NOMO-1 (cell line): Measurements from ENCODE around the gene CEPT1.

Source experiments
- DNase-seq, 2 experiments: peaks; one replicate each; lab custom pipeline; 2025; ENCODE audit not compliant: unreplicated experiment in 2 of 2; lab: John Stamatoyannopoulos, UW

The CEPT1 gene

DNA sequence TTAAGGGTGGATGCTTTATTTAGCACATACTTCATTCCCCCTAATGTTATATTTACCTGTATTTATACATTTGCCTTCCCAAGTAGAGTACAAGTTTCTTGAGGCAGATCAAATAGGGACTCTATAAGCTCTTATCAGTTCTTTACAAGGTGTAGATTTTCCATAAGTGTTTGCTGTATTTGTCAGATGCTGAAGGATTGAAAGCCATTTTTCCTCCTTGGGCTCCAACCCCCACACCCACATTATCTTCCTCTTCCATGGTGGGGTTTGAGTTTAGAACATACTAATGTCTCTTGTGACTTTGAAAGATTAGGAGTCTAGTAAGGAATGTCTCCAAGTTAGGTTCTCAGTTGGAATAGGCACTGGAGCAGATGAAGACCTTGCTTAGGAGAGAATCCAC, 85.1 kb downstream of the CEPT1 start:
- DNase-seq: no peak

DNA sequence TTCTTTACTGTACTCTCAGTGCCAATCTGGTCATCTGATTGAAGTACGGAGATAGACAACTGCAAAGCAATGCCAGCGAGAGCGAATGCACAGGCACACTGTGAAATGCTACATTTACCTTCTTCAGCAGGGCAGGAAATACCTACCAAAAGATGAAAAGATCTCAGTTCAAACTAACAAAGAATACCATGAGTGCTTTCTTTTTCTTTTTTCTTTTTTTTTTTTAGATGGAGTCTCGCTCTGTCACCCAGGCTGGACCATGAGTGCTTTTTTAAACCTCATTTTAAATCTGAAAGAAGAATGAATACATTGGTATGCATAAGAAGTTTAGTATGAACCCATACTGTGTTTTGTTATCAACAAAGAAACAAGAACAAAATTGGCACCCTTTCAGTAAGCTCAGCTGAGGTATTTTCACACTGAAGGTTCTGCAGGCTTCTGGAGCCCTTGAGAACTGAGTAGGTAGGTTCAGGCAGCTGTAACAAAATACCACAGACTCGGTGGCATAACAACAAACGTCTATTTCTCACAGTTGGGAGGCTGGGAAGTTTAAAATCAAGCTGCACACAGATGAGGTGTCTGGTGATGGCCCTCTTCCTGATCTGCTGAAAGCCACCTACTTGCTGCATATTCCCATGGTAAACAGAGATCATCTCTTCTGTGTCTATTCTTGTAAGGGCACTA, 85.8 kb downstream of the CEPT1 start:
- DNase-seq: no peak

DNA sequence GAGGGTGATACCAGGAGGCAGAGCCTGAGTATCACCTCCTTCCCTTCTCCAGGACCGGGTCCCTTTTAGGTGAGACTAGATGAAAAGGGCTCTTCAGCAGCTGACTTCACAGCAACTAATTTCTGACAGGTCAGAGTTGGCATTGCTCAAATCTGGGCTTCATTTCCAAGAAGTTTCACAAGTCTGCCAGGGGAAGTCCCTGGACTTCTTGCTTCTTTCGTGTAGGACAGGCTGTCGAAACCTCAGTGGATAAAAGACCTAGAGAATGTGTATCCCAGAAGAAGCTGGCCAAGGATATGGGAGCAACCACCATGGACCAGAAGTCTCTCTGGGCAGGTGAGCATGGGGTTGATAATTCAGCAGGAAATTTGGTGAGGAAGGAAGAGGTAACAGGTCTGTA, 87.4 kb downstream of the CEPT1 start, which contains the start of gene CHI3L2:
Gene CHI3L2 (plus strand): TSS at position 280 of the 400 bp plus-strand sequence. CDS start 17 bp downstream, at position 297.
- no peak for DNase-seq

DNA sequence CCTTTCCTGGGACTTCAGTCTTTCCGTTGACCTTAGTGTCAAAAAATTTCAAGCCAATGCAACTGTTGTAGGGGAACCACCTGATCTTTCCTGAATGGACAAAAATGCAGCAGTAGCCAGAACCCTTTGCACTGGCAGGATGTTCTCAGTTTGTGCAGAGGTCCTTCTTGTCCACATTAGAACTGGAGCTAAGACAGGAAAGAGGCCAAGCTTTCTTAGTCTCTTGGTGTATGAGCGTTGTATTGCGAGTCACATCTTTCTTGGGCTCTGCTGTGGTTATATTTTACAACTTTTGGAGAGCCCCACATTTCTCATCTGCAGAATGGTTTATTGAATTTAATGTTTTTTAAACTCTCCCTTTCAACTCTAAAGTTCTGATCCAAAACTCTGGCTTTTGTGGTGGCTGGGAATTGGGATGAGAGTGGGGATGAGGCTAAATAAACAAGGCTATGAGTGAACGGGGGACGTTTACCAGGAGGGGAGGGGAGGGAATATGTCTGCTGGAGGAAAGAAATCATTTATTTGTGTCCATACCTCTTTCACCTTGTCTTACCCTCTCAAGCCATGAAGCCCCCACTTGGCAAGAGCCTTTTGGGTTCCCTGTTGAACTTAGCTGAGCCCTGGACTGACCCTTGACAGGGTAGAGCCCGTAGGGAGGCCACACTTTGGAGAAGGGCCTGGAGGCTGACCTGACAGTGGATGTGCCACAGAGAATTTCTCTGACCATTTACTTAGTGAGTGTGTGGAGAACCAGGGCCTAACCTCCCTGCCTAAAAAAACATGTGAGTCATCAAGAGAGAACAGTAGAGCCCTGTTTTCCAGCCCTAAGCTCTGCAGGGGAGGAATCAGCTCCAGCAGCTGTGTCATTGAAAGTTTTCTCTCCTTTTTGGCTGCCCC, 88.1 kb downstream of the CEPT1 start:
- no peak for DNase-seq

DNA sequence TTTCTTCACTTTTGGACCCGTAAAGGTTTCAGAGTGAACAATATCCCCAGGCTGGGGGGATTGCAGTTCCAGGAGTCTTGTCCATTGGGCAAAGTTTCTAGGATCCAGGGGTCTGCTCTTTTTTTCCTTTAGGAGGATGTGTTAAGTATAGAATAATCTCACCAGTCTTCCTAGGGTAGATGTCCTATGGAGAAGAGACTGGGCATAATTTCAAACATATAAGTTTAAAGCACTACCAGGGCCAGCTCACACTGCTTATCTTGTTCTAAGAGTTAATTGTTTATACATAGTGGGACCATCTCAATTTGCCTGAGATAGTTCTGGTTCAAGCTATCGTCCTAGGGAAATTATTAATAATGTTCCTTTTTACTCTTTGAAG, 88.7 kb downstream of the CEPT1 start:
- DNase-seq: no peak

DNA sequence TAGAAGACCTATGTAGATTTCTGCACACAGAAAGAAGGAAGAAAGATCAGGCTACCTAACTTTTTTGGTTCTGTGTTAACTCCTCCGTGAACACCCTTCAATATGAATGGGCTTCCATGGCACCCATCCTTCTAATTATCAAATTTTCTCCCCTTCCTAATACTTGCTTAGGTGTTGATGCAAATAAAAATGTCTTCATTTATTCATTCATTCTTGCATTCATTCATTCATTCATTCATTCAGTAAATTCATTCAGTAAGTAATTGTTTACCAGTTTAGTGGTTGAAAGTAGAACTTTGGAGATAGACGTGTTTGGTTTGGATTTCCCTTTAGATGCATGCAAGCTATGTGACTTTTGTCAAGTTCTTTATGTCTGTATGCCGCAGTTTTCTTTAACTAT, 92.1 kb downstream of the CEPT1 start:
- no peak for DNase-seq

DNA sequence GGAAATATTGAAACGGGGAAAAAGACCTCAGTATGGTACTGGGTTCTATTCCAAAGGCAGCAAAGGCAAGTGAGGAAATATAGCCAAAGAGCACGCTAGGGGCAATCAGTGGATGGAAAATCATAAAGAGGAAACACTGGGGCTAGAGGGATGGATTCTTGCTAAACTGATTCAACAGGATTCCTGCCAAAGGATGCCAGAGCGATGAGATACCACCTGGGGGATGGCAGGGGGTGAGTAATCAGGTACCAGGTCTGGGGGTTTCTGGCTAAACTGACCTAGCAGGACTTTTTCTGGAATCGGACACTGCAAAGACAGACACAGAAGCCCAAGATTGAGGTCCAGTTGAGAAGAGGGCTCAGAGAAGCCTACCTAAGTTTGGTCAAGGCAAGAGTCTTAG, 94.2 kb downstream of the CEPT1 start:
- no peak for DNase-seq
